Right lobe of liver (tissue), 6 donors: Measurements from ENCODE around the gene PPP4R2. TPM values are rescaled to one million over a fixed set of nuclear protein-coding genes. Genes with fewer than 3 reads are reported as not detected.

ENCODE experiments used
- ATAC-seq, 4 donors: fragments of 200-7000 bp; cut with Tn5 transposase; one replicate each; pipeline ENCODE4 v1.9.1; 2020; ENCODE audit warnings: mild to moderate bottlenecking in 4 of 4, moderate library complexity in 4 of 4
- DNase-seq, 3 donors: peaks; one replicate each; pipeline ENCODE4 v3.0.0-alpha.2; 2020
- H3K27ac ChIP-seq, 3 donors: fragments of 200-600 bp; one replicate each; pipeline ENCODE4 v1.8.0; 2022
- H3K27me3 ChIP-seq, 2 donors: fragments of 200-600 bp; one replicate each; pipeline ENCODE4 v1.8.0; 2022
- H3K36me3 ChIP-seq, 4 donors: fragments of 200-600 bp; sonication (generic) in 1 of 4; one replicate each; pipeline versions ENCODE4 v1.5.1 to v1.8.0; 2017 to 2022; ENCODE audit warnings: control low read depth in 1 of 4
- H3K4me1 ChIP-seq, 4 donors: fragments of 200-600 bp; sonication (generic) in 1 of 4; one replicate each; pipeline versions ENCODE4 v1.5.1 to v1.8.0; 2017 to 2022; ENCODE audit warnings: control low read depth in 1 of 4
- H3K4me3 ChIP-seq, 3 donors: fragments of 200-600 bp; one replicate each; pipeline ENCODE4 v1.8.0; 2022
- H3K9me3 ChIP-seq, 4 donors: fragments of 200-600 bp; sonication (generic) in 1 of 4; one replicate each; pipeline versions ENCODE4 v1.5.1 to v1.8.0; 2017 to 2022; ENCODE audit warnings: control low read depth in 1 of 4
- CTCF ChIP-seq, 4 donors: fragments of 200-600 bp in 3 of 4; fragments of 450-650 bp in 1 of 4; IDR thresholded peaks; one replicate each; pipeline versions ENCODE4 v1.5.1 to v1.8.0; 2016 to 2022; ENCODE audit warnings: antibody characterized with exemption in 4 of 4, mild to moderate bottlenecking in 2 of 4
- POLR2A ChIP-seq: fragments of 450-650 bp; IDR thresholded peaks from one replicate; pipeline ENCODE4 v1.6.1; 2017; ENCODE audit warnings: antibody characterized with exemption, mild to moderate bottlenecking
- WGBS: methylation state at CpG from one replicate; pipeline ENCODE4 v1.1.6; 2018; ENCODE audit warnings: low coverage, low lambda C conversion rate; ENCODE audit not compliant: insufficient coverage; ENCODE audit errors: missing lambda C conversion rate; 5-methylcytosine and 5-hydroxymethylcytosine counted together
- intact Hi-C, 2 donors: fragments of 100-400 bp; cut with DNase I; formaldehyde crosslinking; loops; one replicate each; pipeline versions ENCODE4 v1.11.2 to v1.14.1; 2022
- total RNA-seq, 6 experiments: library from RNA; depleted of rRNA in 2 of 6; stranded (reverse); fragments of >200 nt in 2 of 6; fragmentation: NEBNext Ultra II Directional in 3 of 6; extraction: Animal tissue kit (Norgen Biotek cat#: 25700) in 3 of 6; gene quantifications; one replicate each; pipeline versions ENCODE4 v1.1.0 to v1.2.4, GENCODE V29; 2016 to 2023
- donor health status: DM: no; HTN: yes; CAD: no.
- donor health status: DM: no; HTN: no; CAD: no.
- donor health status: DM: no; HTN: no; CAD: no.
- donor health status: DM: no; HTN: yes; CAD: no.
- donor health status: DM: no; HTN: yes; CAD: no.

The PPP4R2 gene
- total RNA-seq, 6 experiments from 2014 or later = 23.7 to 56.1 (median 42.3) TPM

GRCh38 chr3:73007992-73008712 lies 11.5 kb downstream of the PPP4R2 start:
- DNase-seq (no peak), ATAC-seq (no peak)
- intact Hi-C loops = no loop called here
- Histone ChIP-seq H3K27ac (no peak overlapping the region), H3K27me3 (no peaks in the 10 kb centered on the region), H3K9me3 (no peaks in the 10 kb centered on the region), H3K36me3 (peaks cover 0 to 13% (median 0%) of the 10 kb centered on the region in 4 donors), H3K4me1 (peaks cover 0 to 32% (median 3%) of the 10 kb centered on the region in 4 donors), H3K4me3 (no peak overlapping the region)
- TF ChIP-seq POLR2A (no peak), CTCF (IDR thresholded peaks at IDR 0.05) (no peak)
- 49% methylated on average over 6 of the region's 6 CpGs for WGBS

GRCh38 chr3:73009008-73009407 lies 12.4 kb downstream of the PPP4R2 start:
- Histone ChIP-seq H3K36me3 (peaks cover 0 to 13% (median 0%) of the 10 kb centered on the region in 4 donors), H3K4me3 (no peak overlapping the region), H3K27ac (no peak overlapping the region), H3K4me1 (peaks cover 0 to 25% (median 0%) of the 10 kb centered on the region in 4 donors), H3K27me3 (no peaks in the 10 kb centered on the region), H3K9me3 (no peaks in the 10 kb centered on the region)
- intact Hi-C loops = no loop called here
- ATAC-seq = no peak
- 79% methylated on average over 4 of the region's 4 CpGs for WGBS
- DNase-seq = no peak
- no peak for TF ChIP-seq POLR2A
- no peak for TF ChIP-seq CTCF (IDR thresholded peaks at IDR 0.05)

- 73% methylated on average over 3 of the region's 3 CpGs for WGBS
- TF ChIP-seq POLR2A = no peak
Measured at GRCh38 chr3:73009750-73010149, 13.1 kb downstream of the PPP4R2 start.

GRCh38 chr3:73010158-73010557 lies 13.5 kb downstream of the PPP4R2 start:
- Histone ChIP-seq H3K27me3 (no peaks in the 10 kb centered on the region), H3K9me3 (no peaks in the 10 kb centered on the region), H3K27ac (no peak overlapping the region), H3K36me3 (peaks cover 0 to 15% (median 0%) of the 10 kb centered on the region in 4 donors), H3K4me1 (peaks cover 0 to 20% (median 0%) of the 10 kb centered on the region in 4 donors), H3K4me3 (no peak overlapping the region)
- 93% methylated on average over 6 of the region's 6 CpGs for WGBS
- no peak for ATAC-seq
- TF ChIP-seq POLR2A = no peak
- no peak for TF ChIP-seq CTCF (IDR thresholded peaks at IDR 0.05)
- DNase-seq = no peak
- intact Hi-C loops = no loop called here

More at GRCh38 chr3:73009750-73010149, 13.1 kb downstream of the PPP4R2 start:
- Histone ChIP-seq H3K4me3 (no peak overlapping the region), H3K27me3 (no peaks in the 10 kb centered on the region), H3K36me3 (peaks cover 0 to 15% (median 0%) of the 10 kb centered on the region in 4 donors), H3K4me1 (peaks cover 0 to 20% (median 0%) of the 10 kb centered on the region in 4 donors), H3K27ac (no peak overlapping the region), H3K9me3 (no peaks in the 10 kb centered on the region)
- DNase-seq (no peak), ATAC-seq (no peak)
- intact Hi-C loops = no loop called here

GRCh38 chr3:73018298-73018697 lies 21.7 kb downstream of the PPP4R2 start:
- DNase-seq = no peak
- Histone ChIP-seq H3K27ac (no peak overlapping the region), H3K4me3 (no peak overlapping the region), H3K9me3 (no peaks in the 10 kb centered on the region), H3K36me3 (peaks cover 0 to 2% (median 0%) of the 10 kb centered on the region in 4 donors), H3K27me3 (no peaks in the 10 kb centered on the region), H3K4me1 (peaks cover 0 to 11% (median 0%) of the 10 kb centered on the region in 4 donors)
- WGBS = 87% methylated on average over 4 of the region's 4 CpGs
- no peak for ATAC-seq
- intact Hi-C loops = no loop called here
- TF ChIP-seq POLR2A (no peak), CTCF (IDR thresholded peaks at IDR 0.05) (no peak)
